ENCODE data around the gene GOLGA8S. TPM values are rescaled to one million over a fixed set of nuclear protein-coding genes. Genes with fewer than 3 reads are reported as not detected.
"Not testable (repeated sequence)": the region's sequence is repeated elsewhere in the genome, so short reads cannot be mapped to it uniquely, and the experiment has no call there.

GOLGA8S gene
- total RNA-seq, 4 donors from 2014 or later: 0.19 TPM; not detected in 3

GRCh38 chr15:23401627-23402026 lies 47.1 kb downstream of the GOLGA8S start:
- no peak overlapping the region for H3K4me3 ChIP-seq
- H3K36me3 ChIP-seq: no peaks in the 10 kb centered on the region
- intact Hi-C loops (cut with DNase I): no loop called here
- TF ChIP-seq CTCF (IDR thresholded peaks at IDR 0.05) (no peak), POLR2A (IDR thresholded peaks at IDR 0.05) (no peak)
- DNase-seq: no peak
- H3K9me3 ChIP-seq: no peaks in the 10 kb centered on the region
- no peaks in the 10 kb centered on the region for H3K4me1 ChIP-seq
- 71 to 90% methylated on average over 1 to 6 of the region's 8 CpGs for WGBS, 2 donors
- H3K27ac ChIP-seq: no peak overlapping the region
- H3K27me3 ChIP-seq: no peaks in the 10 kb centered on the region

- Histone ChIP-seq H3K36me3 (no peaks in the 10 kb centered on the region), H3K27ac (no peak overlapping the region), H3K27me3 (no peaks in the 10 kb centered on the region), H3K4me1 (no peaks in the 10 kb centered on the region), H3K4me3 (no peak overlapping the region), H3K9me3 (no peaks in the 10 kb centered on the region)
- 65 to 71% methylated on average over 2 of the region's 2 CpGs for WGBS, 2 donors
- intact Hi-C loops (cut with DNase I): no loop called here
- TF ChIP-seq POLR2A (IDR thresholded peaks at IDR 0.05) (no peak), CTCF (IDR thresholded peaks at IDR 0.05) (no peak)
- no peak for DNase-seq
Measured at GRCh38 chr15:23402140-23402539, 47.6 kb downstream of the GOLGA8S start.

- Histone ChIP-seq H3K9me3 (no peaks in the 10 kb centered on the region), H3K27me3 (no peaks in the 10 kb centered on the region), H3K36me3 (no peaks in the 10 kb centered on the region), H3K27ac (no peak overlapping the region), H3K4me3 (no peak overlapping the region), H3K4me1 (no peaks in the 10 kb centered on the region)
- WGBS, 2 donors: 79 to 86% methylated on average over 3 to 4 of the region's 5 CpGs
- intact Hi-C loops (cut with DNase I): no loop called here
- no peak for DNase-seq
- no peak for TF ChIP-seq POLR2A (IDR thresholded peaks at IDR 0.05)
- TF ChIP-seq CTCF (IDR thresholded peaks at IDR 0.05): no peak
Measured at GRCh38 chr15:23402544-23402943, 48.0 kb downstream of the GOLGA8S start.

GRCh38 chr15:23403550-23403949 lies 49.0 kb downstream of the GOLGA8S start:
- Histone ChIP-seq H3K27me3 (no peaks in the 10 kb centered on the region), H3K4me1 (no peaks in the 10 kb centered on the region), H3K27ac (no peak overlapping the region), H3K36me3 (no peaks in the 10 kb centered on the region), H3K4me3 (no peak overlapping the region), H3K9me3 (no peaks in the 10 kb centered on the region)
- WGBS, 2 donors: 68 to 79% methylated on average over 4 of the region's 4 CpGs
- intact Hi-C loops (cut with DNase I): no loop called here
- TF ChIP-seq POLR2A (IDR thresholded peaks at IDR 0.05) (no peak), CTCF (IDR thresholded peaks at IDR 0.05) (no peak)
- DNase-seq: no peak

- Histone ChIP-seq H3K27me3 (no peaks in the 10 kb centered on the region), H3K36me3 (no peaks in the 10 kb centered on the region), H3K4me1 (no peaks in the 10 kb centered on the region), H3K27ac (no peak overlapping the region), H3K4me3 (no peak overlapping the region), H3K9me3 (no peaks in the 10 kb centered on the region)
- WGBS, 2 donors: 80 to 84% methylated on average over 6 to 7 of the region's 10 CpGs
- TF ChIP-seq CTCF (IDR thresholded peaks at IDR 0.05) (no peak), POLR2A (IDR thresholded peaks at IDR 0.05) (no peak)
- DNase-seq: no peak
- intact Hi-C loops (cut with DNase I): no loop called here
Measured at GRCh38 chr15:23411841-23412240, 57.3 kb downstream of the GOLGA8S start.

- WGBS, 2 donors: 65 to 69% methylated on average over 4 to 5 of the region's 5 CpGs
- H3K4me3 ChIP-seq; DNase-seq; H3K36me3 ChIP-seq; intact Hi-C loops (cut with DNase I); H3K27ac ChIP-seq; H3K9me3 ChIP-seq; H3K4me1 ChIP-seq; H3K27me3 ChIP-seq: not testable (repeated sequence)
Measured at GRCh38 chr15:23412881-23413600, 58.5 kb downstream of the GOLGA8S start.
